OCI-LY7 (cell line): ENCODE data around the gene ANO9. TPM values are rescaled to one million over a fixed set of nuclear protein-coding genes. Genes with fewer than 3 reads are reported as not detected.

Experiments used
- BruUV-seq: library from RNA; stranded (reverse); fragments of 400-500 nt; replicated peaks from 2 replicates; lab custom pipeline; 2021; lab: Mats Ljungman, UMichigan
- CTCF ChIA-PET: fragments of 300-600 bp; sonication (Branson Sonifier 250); formaldehyde crosslinking; loops from one replicate; lab custom pipeline; 2022; ENCODE audit warnings: antibody characterized with exemption; ENCODE audit not compliant: unreplicated experiment; lab: Charles Lee
- POLR2A ChIA-PET: fragments of 300-600 bp; sonication (Branson Sonifier 250); formaldehyde crosslinking; loops from one replicate; lab custom pipeline; 2022; ENCODE audit warnings: antibody characterized with exemption; lab: Charles Lee
- DNase-seq: peaks from one replicate; pipeline ENCODE4 v3.0.0-alpha.2; 2015; ENCODE audit warnings: low spot score
- H2AFZ ChIP-seq: fragments of 200-600 bp; sonication (generic), shearing (Covaris generic); 2 replicates; pipeline ENCODE4 v1.6.1; 2014; ENCODE audit warnings: mild to moderate bottlenecking, antibody characterized with exemption, low read length, moderate library complexity
- H3K27ac ChIP-seq: fragments of 200-600 bp; sonication (generic); 2 replicates; pipeline ENCODE4 v1.5.1; 2014; ENCODE audit warnings: mixed run types, low read depth, mild to moderate bottlenecking, moderate library complexity, low read length, inconsistent platforms; ENCODE audit not compliant: poor library complexity, severe bottlenecking
- H3K36me3 ChIP-seq: fragments of 200-600 bp; sonication (generic); 2 replicates; pipeline ENCODE4 v1.6.1; 2014; ENCODE audit warnings: mild to moderate bottlenecking, antibody characterized with exemption, low read length, moderate library complexity, mixed read lengths; ENCODE audit not compliant: insufficient read depth
- H3K4me1 ChIP-seq: fragments of 200-600 bp; sonication (generic); 2 replicates; pipeline ENCODE4 v1.5.1; 2014; ENCODE audit warnings: mild to moderate bottlenecking, low read length; ENCODE audit not compliant: insufficient read depth, poor library complexity, severe bottlenecking
- H3K4me2 ChIP-seq: fragments of 200-600 bp; sonication (generic); 2 replicates; pipeline ENCODE4 v1.6.1; 2014; ENCODE audit warnings: mild to moderate bottlenecking, low read length
- H3K4me3 ChIP-seq: fragments of 200-600 bp; sonication (generic); 2 replicates; pipeline ENCODE4 v1.5.1; 2014; ENCODE audit warnings: mild to moderate bottlenecking, low read depth, low read length; ENCODE audit not compliant: poor library complexity, severe bottlenecking
- H3K79me2 ChIP-seq: fragments of 200-600 bp; sonication (generic); 2 replicates; pipeline ENCODE4 v1.6.1; 2016; ENCODE audit warnings: low read depth, mild to moderate bottlenecking, low read length, moderate library complexity, mixed read lengths; ENCODE audit not compliant: insufficient read depth
- H3K9me2 ChIP-seq: fragments of 200-600 bp; sonication (generic); 2 replicates; pipeline ENCODE4 v1.6.1; 2016; ENCODE audit warnings: mild to moderate bottlenecking, low read length, mixed read lengths; ENCODE audit not compliant: insufficient read depth
- H3K9me3 ChIP-seq: fragments of 200-600 bp; sonication (generic); 2 replicates; pipeline ENCODE4 v1.6.1; 2014; ENCODE audit warnings: mild to moderate bottlenecking, mixed run types, low read length, mixed read lengths
- H4K20me1 ChIP-seq: fragments of 200-600 bp; sonication (generic); 2 replicates; pipeline ENCODE4 v1.6.1; 2014; ENCODE audit warnings: mild to moderate bottlenecking, antibody characterized with exemption, low read length, moderate library complexity, mixed read lengths; ENCODE audit not compliant: insufficient read depth
- EZH2phosphoT487 ChIP-seq: fragments of 200-600 bp; sonication (generic); IDR thresholded peaks from 2 replicates; pipeline ENCODE4 v1.6.1; 2018; ENCODE audit warnings: low read depth, borderline replicate concordance, mild to moderate bottlenecking, mixed run types, antibody characterized with exemption, low read length, moderate library complexity, mixed read lengths
- intact Hi-C: fragments of 100-400 bp; cut with micrococcal nuclease; formaldehyde crosslinking; loops from one replicate; pipeline ENCODE4 v1.10.0; 2022; ENCODE audit not compliant: unreplicated experiment
- total RNA-seq, 2 experiments: library from RNA; depleted of rRNA in 1 of 2; stranded (reverse); fragments of >200 nt in 1 of 2; shearing (Covaris generic) in 1 of 2; gene quantifications; 2 replicates each; pipeline ENCODE4 v1.2.3, GENCODE V29; 2014 to 2022
- TF ChIP-seq, protein P1 (sequence below): fragments of 200-600 bp; sonication (generic); conservative IDR thresholded peaks from 2 replicates; pipeline ENCODE4 v1.5.1; 2014; ENCODE audit warnings: mild to moderate bottlenecking, antibody characterized with exemption, low read length, moderate library complexity, mixed read lengths

ANO9 gene
- total RNA-seq, 2 experiments from 2014 or later, result 25.7 to 27.6 TPM

DNA sequence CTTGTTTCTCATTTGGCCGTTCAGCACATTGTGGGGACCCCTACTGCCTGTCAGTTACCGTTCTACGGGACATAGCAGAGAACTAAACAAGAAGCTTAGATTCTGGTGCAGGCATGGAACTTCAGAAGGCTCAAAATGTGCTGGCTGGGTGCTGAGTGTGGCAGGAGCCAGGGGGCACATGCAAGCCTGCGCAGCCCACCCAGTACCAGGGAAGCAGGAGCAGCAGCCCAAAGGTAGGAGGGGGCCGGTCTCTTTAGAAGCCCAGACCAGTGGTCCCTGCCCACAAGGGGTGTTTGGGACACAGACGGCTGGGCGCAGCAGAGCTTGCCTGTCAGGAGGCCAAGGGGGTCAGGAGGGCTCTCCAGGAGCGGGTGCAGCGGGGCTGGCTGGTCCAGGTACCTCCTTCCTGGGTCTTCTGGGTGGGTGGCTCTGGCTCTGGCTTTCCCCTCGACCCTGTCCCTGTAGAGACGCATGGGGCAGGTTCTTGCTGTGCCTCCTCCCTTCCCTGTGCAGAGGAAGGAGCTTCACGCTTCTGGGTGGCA, 10.5 kb upstream of the ANO9 start:
- peaks cover 10% of the 10 kb centered on the region; the same call in 1 of the 2 replicates for H3K36me3 ChIP-seq
- H3K9me3 ChIP-seq, result no peaks in the 10 kb centered on the region
- no peak for TF ChIP-seq EZH2phosphoT487
- TF ChIP-seq, protein P1, sequence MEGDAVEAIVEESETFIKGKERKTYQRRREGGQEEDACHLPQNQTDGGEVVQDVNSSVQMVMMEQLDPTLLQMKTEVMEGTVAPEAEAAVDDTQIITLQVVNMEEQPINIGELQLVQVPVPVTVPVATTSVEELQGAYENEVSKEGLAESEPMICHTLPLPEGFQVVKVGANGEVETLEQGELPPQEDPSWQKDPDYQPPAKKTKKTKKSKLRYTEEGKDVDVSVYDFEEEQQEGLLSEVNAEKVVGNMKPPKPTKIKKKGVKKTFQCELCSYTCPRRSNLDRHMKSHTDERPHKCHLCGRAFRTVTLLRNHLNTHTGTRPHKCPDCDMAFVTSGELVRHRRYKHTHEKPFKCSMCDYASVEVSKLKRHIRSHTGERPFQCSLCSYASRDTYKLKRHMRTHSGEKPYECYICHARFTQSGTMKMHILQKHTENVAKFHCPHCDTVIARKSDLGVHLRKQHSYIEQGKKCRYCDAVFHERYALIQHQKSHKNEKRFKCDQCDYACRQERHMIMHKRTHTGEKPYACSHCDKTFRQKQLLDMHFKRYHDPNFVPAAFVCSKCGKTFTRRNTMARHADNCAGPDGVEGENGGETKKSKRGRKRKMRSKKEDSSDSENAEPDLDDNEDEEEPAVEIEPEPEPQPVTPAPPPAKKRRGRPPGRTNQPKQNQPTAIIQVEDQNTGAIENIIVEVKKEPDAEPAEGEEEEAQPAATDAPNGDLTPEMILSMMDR, result no peak
- BruUV-seq, result no TSS peak
- intact Hi-C loops, result loop anchor here (5.0 kb wide), 1 partner anchor 245 kb away; the partner anchor contains the start of genes BET1L and RIC8A
- CTCF ChIA-PET, result no interaction called here
- POLR2A ChIA-PET, result no interaction called here
- H3K79me2 ChIP-seq, result no peaks in the 10 kb centered on the region; the same call in 1 of the 2 replicates
- H3K9me2 ChIP-seq, result no peaks in the 10 kb centered on the region
- no peak overlapping the region for H3K27ac ChIP-seq
- H3K4me2 ChIP-seq, result no peak overlapping the region
- H4K20me1 ChIP-seq, result no peaks in the 10 kb centered on the region
- DNase-seq, result peak; percentile 29
- H3K4me1 ChIP-seq, result peaks cover 32% of the 10 kb centered on the region
- no peak overlapping the region for H2AFZ ChIP-seq
- H3K4me3 ChIP-seq, result no peak overlapping the region

DNA sequence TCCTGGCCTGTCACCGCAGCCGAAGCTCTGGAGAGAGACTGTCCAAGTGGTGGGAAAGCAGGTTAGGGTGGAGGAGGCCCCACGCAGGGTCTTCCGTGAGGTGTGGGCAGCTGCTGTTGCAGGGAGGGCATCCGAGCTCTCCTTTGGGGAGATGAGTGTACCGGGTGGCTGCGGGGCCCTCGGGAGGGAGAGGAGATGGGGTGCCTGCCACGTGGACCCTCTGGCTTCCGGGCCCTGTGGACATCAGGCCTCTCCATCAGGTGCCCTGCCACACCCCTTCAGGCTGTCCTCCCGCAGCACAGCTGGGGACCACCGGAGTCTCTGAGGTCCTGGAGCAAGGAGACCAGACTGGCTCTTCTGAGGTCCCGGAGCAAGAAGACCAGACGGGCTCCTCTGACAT, 9.9 kb upstream of the ANO9 start:
- Histone ChIP-seq H3K4me1 (peaks cover 36% of the 10 kb centered on the region), H4K20me1 (no peaks in the 10 kb centered on the region), H3K9me2 (no peaks in the 10 kb centered on the region), H2AFZ (no peak overlapping the region), H3K36me3 (peaks cover 10% of the 10 kb centered on the region; the same call in 1 of the 2 replicates), H3K4me3 (no peak overlapping the region), H3K9me3 (no peaks in the 10 kb centered on the region), H3K27ac (no peak overlapping the region), H3K79me2 (no peaks in the 10 kb centered on the region; the same call in 1 of the 2 replicates), H3K4me2 (peak overlapping the region; percentile 86)
- BruUV-seq, result no TSS peak
- no peak for TF ChIP-seq EZH2phosphoT487
- TF ChIP-seq, protein P1, result no peak
- no peak for DNase-seq
- intact Hi-C loops, result loop anchor here (1.0 to 5.0 kb wide), 3 partner anchors 55 to 244 kb away; partner anchors contain the start of genes BET1L, RIC8A and RNH1
- ChIA-PET POLR2A (no interaction called here), CTCF (no interaction called here)
